Lung (tissue), 12 donors: ENCODE data around the gene ADCYAP1R1. TPM values are rescaled to one million over a fixed set of nuclear protein-coding genes. Genes with fewer than 3 reads are reported as not detected.

ENCODE experiments used
- ATAC-seq: fragments of 200-7000 bp; cut with Tn5 transposase; one replicate; pipeline ENCODE4 v1.9.1; 2020; ENCODE audit warnings: moderate number of reproducible peaks; ENCODE audit not compliant: insufficient read depth, low FRiP score
- DNase-seq, 3 donors: peaks; one replicate each; pipeline ENCODE4 v3.0.0-alpha.2; 2013 to 2017
- H3K27ac ChIP-seq, 2 donors: one replicate each; pipeline ENCODE4 v1.5.1; 2013; ENCODE audit warnings: mild to moderate bottlenecking in 2 of 2, moderate library complexity in 2 of 2, control low read depth in 1 of 2, inconsistent platforms in 1 of 2, low read depth in 1 of 2, low read length in 1 of 2
- H3K27me3 ChIP-seq, 3 donors: one replicate each; pipeline ENCODE4 v1.5.1; 2013; ENCODE audit warnings: low read length in 2 of 3; ENCODE audit not compliant: control insufficient read depth in 3 of 3, insufficient read depth in 3 of 3
- H3K36me3 ChIP-seq, 4 donors: one replicate each; pipeline ENCODE4 v1.5.1; 2013; ENCODE audit warnings: low read length in 4 of 4, mild to moderate bottlenecking in 1 of 4, moderate library complexity in 1 of 4; ENCODE audit not compliant: control insufficient read depth in 4 of 4, insufficient read depth in 4 of 4
- H3K4me1 ChIP-seq, 5 donors: one replicate each; pipeline ENCODE4 v1.5.1; 2013; ENCODE audit warnings: low read length in 5 of 5, mild to moderate bottlenecking in 2 of 5, moderate library complexity in 1 of 5; ENCODE audit not compliant: control insufficient read depth in 5 of 5, insufficient read depth in 5 of 5
- H3K4me3 ChIP-seq: one replicate; pipeline ENCODE4 v1.5.1; 2013; ENCODE audit warnings: mild to moderate bottlenecking, control low read depth, moderate library complexity
- H3K9ac ChIP-seq, 2 donors: one replicate each; pipeline ENCODE4 v1.5.1; 2013; ENCODE audit warnings: low read length in 2 of 2, control low read depth in 1 of 2; ENCODE audit not compliant: insufficient read depth in 1 of 2
- H3K9me3 ChIP-seq, 4 donors: one replicate each; pipeline ENCODE4 v1.5.1; 2013; ENCODE audit warnings: low read length in 3 of 4, mild to moderate bottlenecking in 1 of 4, moderate library complexity in 1 of 4; ENCODE audit not compliant: control insufficient read depth in 4 of 4, insufficient read depth in 3 of 4
- WGBS, 2 donors: extraction: QIAGEN DNeasy Blood & Tissue Kit; methylation state at CpG; one replicate each; pipeline ENCODE4 v1.1.7; 2013; 5-methylcytosine and 5-hydroxymethylcytosine counted together
- polyA plus RNA-seq, 2 donors: library from polyadenylated mRNA; stranded (reverse); fragments of 200-250 nt; gene quantifications; one replicate each; pipeline ENCODE4 v1.2.1, GENCODE V29; 2013
- total RNA-seq, 2 donors: library from RNA; depleted of rRNA in 1 of 2; stranded (reverse); fragments of >200 nt in 1 of 2; gene quantifications; one replicate each; pipeline ENCODE4 v1.2.1, GENCODE V29; 2014 to 2021
- TF ChIP-seq, protein P1 (sequence below): IDR thresholded peaks from 2 replicates; pipeline ENCODE4 v1.5.1; 2012; ENCODE audit warnings: mild to moderate bottlenecking; ENCODE audit errors: control extremely low read depth, extremely low read depth
- donor health status: control.
- donor health status: control.
- donor health status: Bipolar disorder and iron deficiency.
- donor health status: healthy.
- donor health status: DM: yes; HTN: yes; CAD: no.

The ADCYAP1R1 gene
- total and polyA plus RNA-seq, 4 donors = 0.14 to 1.00 (median 0.39) TPM

DNA sequence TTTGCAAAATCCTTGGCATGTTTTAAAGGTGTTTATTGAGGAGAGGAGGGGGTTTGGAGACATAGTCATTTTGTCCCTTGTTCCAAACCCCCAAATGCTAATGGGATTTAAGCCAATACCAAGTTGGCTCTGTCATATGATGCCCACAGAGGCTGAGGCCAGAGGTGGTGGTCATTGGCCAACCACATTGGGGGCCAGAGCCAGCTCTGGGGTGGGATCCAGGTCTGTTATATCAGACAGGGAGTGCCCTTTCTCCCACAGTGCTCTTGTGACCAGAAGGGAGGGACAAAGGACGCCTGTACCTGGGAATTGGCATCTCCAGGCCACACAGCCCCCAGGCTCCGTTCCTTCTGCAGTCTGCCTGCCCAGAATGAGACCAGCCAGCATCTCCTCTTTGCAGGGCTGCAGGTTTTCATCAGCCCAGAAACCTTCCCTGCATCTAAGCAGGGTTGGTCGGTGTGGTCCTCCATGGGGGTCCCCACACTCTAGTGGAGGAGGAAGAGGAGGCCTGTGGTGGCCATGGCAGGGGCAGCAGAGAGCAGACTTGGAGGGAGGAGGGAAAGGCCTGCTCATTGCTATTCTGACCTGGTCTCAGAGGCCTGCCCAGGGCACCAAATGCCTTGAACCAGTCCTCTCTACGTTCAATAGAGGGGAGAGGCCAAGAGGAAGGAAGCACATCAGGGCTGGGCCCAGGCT, 17.9 kb downstream of the ADCYAP1R1 start:
- WGBS, 2 donors = 66 to 68% methylated on average over 4 of the region's 4 CpGs

DNA sequence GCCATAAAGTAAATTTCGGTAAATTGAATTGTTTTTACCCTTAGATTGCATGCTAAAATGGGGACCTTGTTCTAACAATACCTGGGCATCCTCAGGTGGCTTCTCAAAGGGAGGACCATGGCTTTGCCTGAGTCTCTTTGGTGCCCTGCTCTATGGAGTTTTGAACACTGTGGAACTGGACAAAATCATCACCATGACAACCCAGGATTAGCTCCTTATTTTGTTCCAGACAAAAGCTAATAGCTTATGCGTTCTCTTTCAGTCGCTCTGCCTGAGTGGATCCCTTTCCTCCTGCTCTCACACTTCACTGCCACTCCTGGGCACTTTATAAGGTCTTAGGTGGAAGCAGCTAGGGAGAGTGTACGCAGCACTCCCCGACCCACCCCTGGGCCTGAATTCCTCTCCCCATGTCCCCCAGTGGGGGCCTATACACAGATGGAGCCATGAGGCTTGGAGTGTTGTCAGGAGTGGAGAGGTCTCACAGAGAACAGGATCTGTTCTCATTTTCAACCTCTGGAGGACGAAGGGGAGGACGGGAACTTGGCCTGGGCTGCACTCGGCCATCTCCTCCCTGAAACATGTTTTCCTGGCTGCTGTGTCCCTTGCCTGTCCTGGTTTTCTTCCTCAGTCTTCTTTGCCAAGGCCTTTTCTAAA, 19.0 kb downstream of the ADCYAP1R1 start:
- Histone ChIP-seq H3K4me3 (no peak overlapping the region), H3K9ac (no peak overlapping the region), H3K27me3 (no peaks in the 10 kb centered on the region), H3K27ac (no peak overlapping the region), H3K36me3 (no peaks in the 10 kb centered on the region), H3K4me1 (no peaks in the 10 kb centered on the region), H3K9me3 (peaks cover 0 to 4% (median 0%) of the 10 kb centered on the region in 4 donors)
- WGBS, 2 donors = 72 to 86% methylated on average over 8 of the region's 8 CpGs
- ATAC-seq = no peak
- TF ChIP-seq, protein P1, sequence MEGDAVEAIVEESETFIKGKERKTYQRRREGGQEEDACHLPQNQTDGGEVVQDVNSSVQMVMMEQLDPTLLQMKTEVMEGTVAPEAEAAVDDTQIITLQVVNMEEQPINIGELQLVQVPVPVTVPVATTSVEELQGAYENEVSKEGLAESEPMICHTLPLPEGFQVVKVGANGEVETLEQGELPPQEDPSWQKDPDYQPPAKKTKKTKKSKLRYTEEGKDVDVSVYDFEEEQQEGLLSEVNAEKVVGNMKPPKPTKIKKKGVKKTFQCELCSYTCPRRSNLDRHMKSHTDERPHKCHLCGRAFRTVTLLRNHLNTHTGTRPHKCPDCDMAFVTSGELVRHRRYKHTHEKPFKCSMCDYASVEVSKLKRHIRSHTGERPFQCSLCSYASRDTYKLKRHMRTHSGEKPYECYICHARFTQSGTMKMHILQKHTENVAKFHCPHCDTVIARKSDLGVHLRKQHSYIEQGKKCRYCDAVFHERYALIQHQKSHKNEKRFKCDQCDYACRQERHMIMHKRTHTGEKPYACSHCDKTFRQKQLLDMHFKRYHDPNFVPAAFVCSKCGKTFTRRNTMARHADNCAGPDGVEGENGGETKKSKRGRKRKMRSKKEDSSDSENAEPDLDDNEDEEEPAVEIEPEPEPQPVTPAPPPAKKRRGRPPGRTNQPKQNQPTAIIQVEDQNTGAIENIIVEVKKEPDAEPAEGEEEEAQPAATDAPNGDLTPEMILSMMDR = no peak
- no peak for DNase-seq

More for the DNA sequence above, 17.9 kb downstream of the ADCYAP1R1 start:
- no peak overlapping the region for H3K27ac ChIP-seq
- no peaks in the 10 kb centered on the region for H3K36me3 ChIP-seq
- no peaks in the 10 kb centered on the region for H3K27me3 ChIP-seq
- H3K9ac ChIP-seq = no peak overlapping the region
- ATAC-seq (no peak), DNase-seq (no peak)
- no peak overlapping the region for H3K4me3 ChIP-seq
- TF ChIP-seq, protein P1 = no peak
- no peaks in the 10 kb centered on the region for H3K4me1 ChIP-seq
- peaks cover 0 to 2% (median 0%) of the 10 kb centered on the region in 4 donors for H3K9me3 ChIP-seq

DNA sequence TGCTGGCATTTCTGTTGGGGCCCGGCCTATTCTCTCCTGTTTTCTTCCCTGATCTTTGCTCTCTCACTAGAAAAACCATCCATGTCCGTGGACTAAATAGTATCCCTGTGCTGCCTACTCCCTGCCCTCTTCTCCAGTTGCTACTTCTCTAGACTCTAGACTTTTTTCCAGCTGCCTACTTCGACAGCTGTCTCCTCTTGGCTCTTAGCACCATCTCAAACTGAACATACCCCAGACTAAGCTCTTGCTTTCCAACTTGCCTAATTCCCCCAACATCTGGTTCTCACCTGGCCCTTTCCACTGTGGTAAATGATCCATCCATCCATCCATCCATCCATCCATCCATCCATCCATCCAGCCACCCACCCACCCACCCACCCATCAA, 19.5 kb downstream of the ADCYAP1R1 start:
- WGBS, 2 donors = 66 to 77% methylated on average over 3 of the region's 3 CpGs
- no peaks in the 10 kb centered on the region for H3K36me3 ChIP-seq
- no peaks in the 10 kb centered on the region for H3K4me1 ChIP-seq
- no peak overlapping the region for H3K9ac ChIP-seq
- no peak for DNase-seq
- no peak overlapping the region for H3K27ac ChIP-seq
- no peak for ATAC-seq
- no peak overlapping the region for H3K4me3 ChIP-seq
- peaks cover 0 to 4% (median 0%) of the 10 kb centered on the region in 4 donors for H3K9me3 ChIP-seq
- TF ChIP-seq, protein P1 = no peak
- no peaks in the 10 kb centered on the region for H3K27me3 ChIP-seq
